ENCODE data around the gene NEDD1. TPM values are rescaled to one million over a fixed set of nuclear protein-coding genes. Genes with fewer than 3 reads are reported as not detected.

NEDD1 gene
- total RNA-seq, 2 experiments from 2014 or later = 46.2 to 47.6 TPM

- no peak overlapping the region for H3K4me3 Mint-ChIP-seq
- no peaks in the 10 kb centered on the region for H3K36me3 Mint-ChIP-seq
- H3K27ac Mint-ChIP-seq = no peak overlapping the region
- H3K27me3 Mint-ChIP-seq = no peaks in the 10 kb centered on the region
- H3K4me1 Mint-ChIP-seq = no peaks in the 10 kb centered on the region
- DNase-seq = no peak
- H3K9me3 Mint-ChIP-seq = no peaks in the 10 kb centered on the region
Measured at GRCh38 chr12:96882862-96883261, 24.2 kb upstream of the NEDD1 start.

- Mint-ChIP-seq H3K27me3 (no peaks in the 10 kb centered on the region), H3K4me3 (no peak overlapping the region), H3K36me3 (no peaks in the 10 kb centered on the region), H3K27ac (no peak overlapping the region), H3K9me3 (no peaks in the 10 kb centered on the region), H3K4me1 (no peaks in the 10 kb centered on the region)
- no peak for DNase-seq
Measured at GRCh38 chr12:96883571-96883970, 23.5 kb upstream of the NEDD1 start.

GRCh38 chr12:96886998-96887677 is 19.9 kb upstream of the NEDD1 start:
- Mint-ChIP-seq H3K27me3 (peaks cover 9% of the 10 kb centered on the region), H3K4me3 (no peak overlapping the region), H3K9me3 (no peaks in the 10 kb centered on the region), H3K27ac (no peak overlapping the region), H3K36me3 (no peaks in the 10 kb centered on the region), H3K4me1 (peaks cover 6% of the 10 kb centered on the region)
- no peak for DNase-seq

- peaks cover 9% of the 10 kb centered on the region for H3K27me3 Mint-ChIP-seq
- H3K36me3 Mint-ChIP-seq = no peaks in the 10 kb centered on the region
- H3K4me3 Mint-ChIP-seq = no peak overlapping the region
- DNase-seq = no peak
- H3K27ac Mint-ChIP-seq = no peak overlapping the region
- no peaks in the 10 kb centered on the region for H3K9me3 Mint-ChIP-seq
- H3K4me1 Mint-ChIP-seq = peaks cover 6% of the 10 kb centered on the region
Measured at GRCh38 chr12:96889273-96889933, 17.7 kb upstream of the NEDD1 start.

- H3K9me3 Mint-ChIP-seq = no peaks in the 10 kb centered on the region
- no peak overlapping the region for H3K4me3 Mint-ChIP-seq
- peaks cover 9% of the 10 kb centered on the region for H3K27me3 Mint-ChIP-seq
- H3K36me3 Mint-ChIP-seq = no peaks in the 10 kb centered on the region
- no peak for DNase-seq
- H3K4me1 Mint-ChIP-seq = peaks cover 6% of the 10 kb centered on the region
- H3K27ac Mint-ChIP-seq = no peak overlapping the region
Measured at GRCh38 chr12:96890331-96890730, 16.7 kb upstream of the NEDD1 start.

- no peaks in the 10 kb centered on the region for H3K9me3 Mint-ChIP-seq
- DNase-seq = no peak
- no peak overlapping the region for H3K27ac Mint-ChIP-seq
- peaks cover 9% of the 10 kb centered on the region for H3K27me3 Mint-ChIP-seq
- no peak overlapping the region for H3K4me3 Mint-ChIP-seq
- peaks cover 6% of the 10 kb centered on the region for H3K4me1 Mint-ChIP-seq
- H3K36me3 Mint-ChIP-seq = no peaks in the 10 kb centered on the region
Measured at GRCh38 chr12:96892104-96892503, 15.0 kb upstream of the NEDD1 start.

- no peaks in the 10 kb centered on the region for H3K36me3 Mint-ChIP-seq
- H3K9me3 Mint-ChIP-seq = no peaks in the 10 kb centered on the region
- no peak for DNase-seq
- H3K4me1 Mint-ChIP-seq = no peaks in the 10 kb centered on the region
- no peak overlapping the region for H3K4me3 Mint-ChIP-seq
- no peak overlapping the region for H3K27ac Mint-ChIP-seq
- no peaks in the 10 kb centered on the region for H3K27me3 Mint-ChIP-seq
Measured at GRCh38 chr12:96897421-96897820, 9.6 kb upstream of the NEDD1 start.

GRCh38 chr12:96901175-96901574 is 5.9 kb upstream of the NEDD1 start:
- Mint-ChIP-seq H3K36me3 (no peaks in the 10 kb centered on the region), H3K27ac (no peak overlapping the region), H3K4me1 (peaks cover 3% of the 10 kb centered on the region), H3K27me3 (peaks cover 3% of the 10 kb centered on the region), H3K4me3 (no peak overlapping the region), H3K9me3 (no peaks in the 10 kb centered on the region)
- no peak for DNase-seq

- peaks cover 7% of the 10 kb centered on the region for H3K4me1 Mint-ChIP-seq
- DNase-seq = no peak
- no peaks in the 10 kb centered on the region for H3K9me3 Mint-ChIP-seq
- H3K27ac Mint-ChIP-seq = no peak overlapping the region
- H3K4me3 Mint-ChIP-seq = no peak overlapping the region
- peaks cover 3% of the 10 kb centered on the region for H3K27me3 Mint-ChIP-seq
- no peaks in the 10 kb centered on the region for H3K36me3 Mint-ChIP-seq
Measured at GRCh38 chr12:96902076-96902475, 5.0 kb upstream of the NEDD1 start.

GRCh38 chr12:96906498-96906848 is 584 bp upstream of the NEDD1 start:
- Mint-ChIP-seq H3K4me3 (peak overlapping the region; percentile 94), H3K4me1 (peaks cover 40% of the 10 kb centered on the region), H3K27ac (peak overlapping the region; percentile 96), H3K36me3 (peaks cover 25% of the 10 kb centered on the region), H3K9me3 (no peaks in the 10 kb centered on the region), H3K27me3 (peaks cover 3% of the 10 kb centered on the region)
- no peak for DNase-seq

- H3K27ac Mint-ChIP-seq = peak overlapping the region; percentile 92
- peaks cover 27% of the 10 kb centered on the region for H3K36me3 Mint-ChIP-seq
- peak; percentile 29 for DNase-seq
- H3K4me3 Mint-ChIP-seq = peak overlapping the region; percentile 94
- no peaks in the 10 kb centered on the region for H3K9me3 Mint-ChIP-seq
- H3K4me1 Mint-ChIP-seq = peaks cover 43% of the 10 kb centered on the region
- H3K27me3 Mint-ChIP-seq = peaks cover 3% of the 10 kb centered on the region
Measured at GRCh38 chr12:96907671-96908422, 790 bp downstream of the NEDD1 start.

GRCh38 chr12:96908423-96908675 is 1.3 kb downstream of the NEDD1 start:
- Mint-ChIP-seq H3K36me3 (peaks cover 31% of the 10 kb centered on the region), H3K27ac (peak overlapping the region; percentile 92), H3K27me3 (peaks cover 3% of the 10 kb centered on the region), H3K9me3 (no peaks in the 10 kb centered on the region), H3K4me3 (peak overlapping the region; percentile 94), H3K4me1 (peaks cover 44% of the 10 kb centered on the region)
- DNase-seq = no peak

GRCh38 chr12:96912261-96912660 is 5.2 kb downstream of the NEDD1 start:
- no peak for DNase-seq
- peaks cover 57% of the 10 kb centered on the region for H3K36me3 Mint-ChIP-seq
- no peaks in the 10 kb centered on the region for H3K27me3 Mint-ChIP-seq
- H3K4me3 Mint-ChIP-seq = no peak overlapping the region
- peaks cover 5% of the 10 kb centered on the region for H3K9me3 Mint-ChIP-seq
- H3K4me1 Mint-ChIP-seq = peaks cover 55% of the 10 kb centered on the region
- H3K27ac Mint-ChIP-seq = no peak overlapping the region

GRCh38 chr12:96912943-96913342 is 5.9 kb downstream of the NEDD1 start:
- H3K36me3 Mint-ChIP-seq = peaks cover 54% of the 10 kb centered on the region
- peak overlapping the region; percentile 29 for H3K4me3 Mint-ChIP-seq
- H3K27me3 Mint-ChIP-seq = no peaks in the 10 kb centered on the region
- peaks cover 54% of the 10 kb centered on the region for H3K4me1 Mint-ChIP-seq
- peaks cover 5% of the 10 kb centered on the region for H3K9me3 Mint-ChIP-seq
- no peak for DNase-seq
- H3K27ac Mint-ChIP-seq = no peak overlapping the region

- Mint-ChIP-seq H3K36me3 (peaks cover 61% of the 10 kb centered on the region), H3K27ac (no peak overlapping the region), H3K4me1 (peaks cover 14% of the 10 kb centered on the region), H3K4me3 (no peak overlapping the region), H3K9me3 (peaks cover 5% of the 10 kb centered on the region), H3K27me3 (no peaks in the 10 kb centered on the region)
- DNase-seq = no peak
Measured at GRCh38 chr12:96919510-96920210, 12.6 kb downstream of the NEDD1 start.
